Stimulated activated CD8-positive, alpha-beta memory T cell treated with anti-CD3 and anti-CD28 coated beads, Interleukin-12 subunit alpha, Interleukin-12 subunit beta, amount 100 ng/mL, for 24 hours (primary cell): Measurements from ENCODE around the gene MDFI.

Source experiments
- DNase-seq: peaks from one replicate; pipeline ENCODE4 v3.0.0-alpha.2; 2020; ENCODE audit errors: extremely low read depth

MDFI gene

GRCh38 chr6:41688256-41688965, 50.1 kb downstream of the MDFI start:
- DNase-seq, result no peak

GRCh38 chr6:41689171-41690008, 51.1 kb downstream of the MDFI start:
- DNase-seq, result no peak

GRCh38 chr6:41690541-41691330, 52.5 kb downstream of the MDFI start:
- DNase-seq, result no peak

GRCh38 chr6:41691426-41692079, 53.3 kb downstream of the MDFI start:
- no peak for DNase-seq

GRCh38 chr6:41692080-41692675, 53.9 kb downstream of the MDFI start:
- DNase-seq, result no peak

GRCh38 chr6:41692730-41693129, 54.5 kb downstream of the MDFI start:
- DNase-seq, result no peak

- DNase-seq, result no peak
Observed at GRCh38 chr6:41693281-41694240, 55.3 kb downstream of the MDFI start.

- no peak for DNase-seq
Observed at GRCh38 chr6:41694815-41695526, 56.7 kb downstream of the MDFI start.

GRCh38 chr6:41695825-41696224, 57.6 kb downstream of the MDFI start:
- DNase-seq, result no peak

GRCh38 chr6:41696788-41697187, 58.5 kb downstream of the MDFI start:
- DNase-seq, result no peak

- DNase-seq, result no peak
Observed at GRCh38 chr6:41697861-41698781, 59.9 kb downstream of the MDFI start.

GRCh38 chr6:41699063-41699462, 60.8 kb downstream of the MDFI start:
- DNase-seq, result no peak

- no peak for DNase-seq
Observed at GRCh38 chr6:41700463-41701347, 62.4 kb downstream of the MDFI start.

- DNase-seq, result no peak
Observed at GRCh38 chr6:41702089-41702745, 63.9 kb downstream of the MDFI start.

- DNase-seq, result no peak
Observed at GRCh38 chr6:41702771-41703494, 64.7 kb downstream of the MDFI start.
